SK-N-SH treated with all-trans-retinoic acid at 6 μM for 48 hours (cell line): ENCODE data around the gene ARHGEF33.

Experiments
- ATAC-seq: fragments of 200-7000 bp; cut with Tn5 transposase; 3 replicates; pipeline ENCODE4 v1.9.1; 2020; ENCODE audit warnings: mild to moderate bottlenecking, moderate library complexity
- ARNTL ChIP-seq: fragments of 450-650 bp; formaldehyde crosslinking; IDR thresholded peaks from 2 replicates; pipeline ENCODE4 v1.5.0; 2020; ENCODE audit warnings: low read depth, mild to moderate bottlenecking, moderate library complexity, borderline replicate concordance
- BACH2 ChIP-seq: fragments of 250-450 bp; sonication (Bioruptor Pico); IDR thresholded peaks from 2 replicates; pipeline ENCODE4 v1.9.0; 2021; ENCODE audit warnings: mild to moderate bottlenecking, borderline replicate concordance
- CREB5 ChIP-seq: fragments of 250-450 bp; sonication (Bioruptor Pico); IDR thresholded peaks from 2 replicates; pipeline ENCODE4 v1.5.1; 2020; ENCODE audit warnings: low read depth, mild to moderate bottlenecking, moderate library complexity
- CSDC2 ChIP-seq: fragments of 250-450 bp; sonication (Bioruptor Pico); IDR thresholded peaks from 2 replicates; pipeline ENCODE4 v1.5.0; 2020; ENCODE audit warnings: mild to moderate bottlenecking, moderate library complexity
- CSRNP3 ChIP-seq: fragments of 250-450 bp; sonication (Bioruptor Pico); IDR thresholded peaks from 2 replicates; pipeline ENCODE4 v1.5.1; 2021; ENCODE audit warnings: mild to moderate bottlenecking, moderate library complexity
- ESRRG ChIP-seq: fragments of 250-450 bp; sonication (Bioruptor Pico); IDR thresholded peaks from 2 replicates; pipeline ENCODE4 v1.6.1; 2021; ENCODE audit warnings: mild to moderate bottlenecking
- POU6F1 ChIP-seq: fragments of 250-450 bp; sonication (Bioruptor Pico); IDR thresholded peaks from 2 replicates; pipeline ENCODE4 v1.8.0; 2021; ENCODE audit warnings: low read depth, mild to moderate bottlenecking, moderate library complexity, borderline replicate concordance
- PPARA ChIP-seq: fragments of 250-450 bp; sonication (Bioruptor Pico); IDR thresholded peaks from 2 replicates; pipeline ENCODE4 v1.5.0; 2020; ENCODE audit warnings: mild to moderate bottlenecking, borderline replicate concordance
- SNAI2 ChIP-seq: fragments of 250-450 bp; sonication (Bioruptor Pico); IDR thresholded peaks from 2 replicates; pipeline ENCODE4 v1.5.0; 2020; ENCODE audit warnings: mild to moderate bottlenecking, moderate library complexity
- TCF4 ChIP-seq: fragments of 250-450 bp; sonication (Bioruptor Pico); IDR thresholded peaks from 2 replicates; pipeline ENCODE4 v1.8.0; 2021; ENCODE audit warnings: mild to moderate bottlenecking, moderate library complexity, borderline replicate concordance
- TOX ChIP-seq: fragments of 250-450 bp; sonication (Bioruptor Pico); IDR thresholded peaks from 2 replicates; pipeline ENCODE4 v1.8.0; 2021; ENCODE audit warnings: mild to moderate bottlenecking, moderate library complexity, borderline replicate concordance
- TSHZ2 ChIP-seq: fragments of 250-450 bp; sonication (Bioruptor Pico); IDR thresholded peaks from 2 replicates; pipeline ENCODE4 v1.5.0; 2020; ENCODE audit warnings: mild to moderate bottlenecking, moderate library complexity
- ZC3H10 ChIP-seq: fragments of 250-450 bp; sonication (Bioruptor Pico); IDR thresholded peaks from 2 replicates; pipeline ENCODE4 v1.5.1; 2021; ENCODE audit warnings: mild to moderate bottlenecking, moderate library complexity
- ZFP30 ChIP-seq: fragments of 450-650 bp; formaldehyde crosslinking; IDR thresholded peaks from 2 replicates; pipeline ENCODE4 v1.5.0; 2022; ENCODE audit warnings: mild to moderate bottlenecking, moderate library complexity
- ZNF70 ChIP-seq: fragments of 450-650 bp; formaldehyde crosslinking; IDR thresholded peaks from 2 replicates; pipeline ENCODE4 v1.5.0; 2020; ENCODE audit warnings: mild to moderate bottlenecking, moderate library complexity
- ZNF8 ChIP-seq: fragments of 450-650 bp; formaldehyde crosslinking; IDR thresholded peaks from 2 replicates; pipeline ENCODE4 v1.5.0; 2020; ENCODE audit warnings: mild to moderate bottlenecking, moderate library complexity

Gene ARHGEF33

GRCh38 chr2:38978296-38978903, 88.7 kb downstream of the ARHGEF33 start:
- no peak for TF ChIP-seq BACH2 (CRISPR knock-in tag)
- TF ChIP-seq CSRNP3 (CRISPR knock-in tag) = no peak
- TF ChIP-seq ZC3H10 (CRISPR knock-in tag) = no peak
- no peak for TF ChIP-seq PPARA (CRISPR knock-in tag)
- TF ChIP-seq TCF4 (CRISPR knock-in tag) = no peak
- no peak for TF ChIP-seq TSHZ2 (CRISPR knock-in tag)
- no peak for TF ChIP-seq ZNF8 (CRISPR knock-in tag)
- TF ChIP-seq CREB5 (CRISPR knock-in tag) = no peak
- no peak for TF ChIP-seq ESRRG (CRISPR knock-in tag)
- no peak for TF ChIP-seq POU6F1 (CRISPR knock-in tag)
- ATAC-seq = no peak

- TF ChIP-seq ARNTL (CRISPR knock-in tag) (no peak), ZNF8 (CRISPR knock-in tag) (no peak), TSHZ2 (CRISPR knock-in tag) (no peak), CSRNP3 (CRISPR knock-in tag) (no peak), SNAI2 (CRISPR knock-in tag) (no peak), ZFP30 (CRISPR knock-in tag) (no peak), TOX (CRISPR knock-in tag) (no peak), BACH2 (CRISPR knock-in tag) (no peak), CSDC2 (CRISPR knock-in tag) (no peak), ZNF70 (CRISPR knock-in tag) (no peak)
- ATAC-seq = no peak
Measured at GRCh38 chr2:38978908-38979307, 89.2 kb downstream of the ARHGEF33 start.
